NCI-H82 (cell line): ENCODE results near the gene TSFM.
"Not testable (repeated sequence)": the region's sequence is repeated elsewhere in the genome, so short reads cannot be mapped to it uniquely, and the experiment has no call there.

ENCODE experiments used
- DNase-seq: peaks from one replicate; lab custom pipeline; 2025; lab: John Stamatoyannopoulos, UW

Gene TSFM

GRCh38 chr12:57763881-57764661 is 18.5 kb upstream of the TSFM start:
- no peak for DNase-seq

- no peak for DNase-seq
These were observed 18.0 kb upstream of the TSFM start for GRCh38 chr12:57764662-57765002.

- DNase-seq, result peak; percentile 58
These were observed 17.4 kb upstream of the TSFM start for GRCh38 chr12:57765003-57765697.

DNA sequence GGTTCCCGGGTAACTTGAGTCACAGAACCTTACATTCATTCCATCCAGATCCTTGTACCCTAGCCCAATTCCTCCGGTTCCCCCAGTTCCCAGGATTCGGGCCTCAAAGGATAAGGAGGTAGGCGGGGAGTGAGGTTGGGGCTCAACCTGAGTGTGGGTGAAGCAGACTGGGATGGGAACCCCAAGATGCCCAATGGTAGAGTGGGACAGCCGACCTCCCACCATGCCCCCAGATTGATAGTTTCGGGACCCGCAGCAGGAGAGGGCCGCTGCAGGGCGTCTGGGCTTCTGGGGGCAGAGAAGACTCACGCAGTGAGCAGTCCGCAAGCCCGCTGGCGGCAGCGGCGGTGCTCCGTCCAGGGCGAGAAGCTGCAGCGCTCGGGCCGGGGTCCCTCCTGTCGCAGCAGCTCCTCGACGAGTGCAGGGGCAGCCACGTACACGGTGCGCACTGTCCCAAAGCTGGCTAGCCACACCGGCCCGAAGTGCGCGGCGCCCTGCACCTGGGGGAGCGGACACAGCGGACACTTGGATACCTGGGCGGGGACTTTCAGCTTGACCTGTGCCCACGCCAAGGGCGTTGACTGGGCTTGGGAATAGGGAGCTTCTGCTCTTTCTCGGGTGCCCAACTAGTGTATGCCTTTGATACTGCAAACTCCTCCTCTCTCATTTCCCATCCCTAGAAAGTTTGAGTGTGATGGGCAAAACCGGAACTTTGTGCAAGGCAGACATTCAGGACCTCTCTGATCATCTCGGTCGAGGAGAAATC is 16.7 kb upstream of the TSFM start:
- DNase-seq, result no peak

- DNase-seq, result peak; percentile 99
These were observed 15.9 kb upstream of the TSFM start, which contains the start of gene CYP27B1 for GRCh38 chr12:57766464-57767304. CYP27B1 (minus strand) TSS chr12:57767078; CDS start chr12:57767041, 37 bp downstream.

GRCh38 chr12:57767305-57767698 is 15.3 kb upstream of the TSFM start:
- DNase-seq, result peak; percentile 93

DNA sequence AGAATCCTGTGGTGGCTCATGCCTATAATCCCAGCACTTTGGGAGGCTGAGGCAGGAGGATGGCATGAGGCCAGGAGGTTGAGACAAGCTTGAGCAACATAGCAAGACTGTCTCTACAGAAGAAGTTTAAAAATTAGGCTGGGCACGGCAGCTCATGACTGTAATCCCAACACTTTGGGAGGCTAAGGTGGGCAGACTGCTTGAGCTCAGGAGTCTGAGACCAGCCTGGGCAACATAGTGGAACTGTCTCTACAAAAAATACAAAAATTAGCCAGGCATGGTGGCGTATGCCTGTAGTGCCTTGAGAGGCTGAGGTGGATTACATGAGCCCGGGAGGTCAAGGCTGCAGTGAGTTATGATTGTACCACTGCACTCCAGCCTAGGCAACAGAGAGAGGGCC is 14.7 kb upstream of the TSFM start:
- DNase-seq, result no peak

- DNase-seq, result no peak
These were observed 13.0 kb upstream of the TSFM start for GRCh38 chr12:57769594-57769993.

GRCh38 chr12:57770734-57771133 is 11.9 kb upstream of the TSFM start:
- no peak for DNase-seq

DNA sequence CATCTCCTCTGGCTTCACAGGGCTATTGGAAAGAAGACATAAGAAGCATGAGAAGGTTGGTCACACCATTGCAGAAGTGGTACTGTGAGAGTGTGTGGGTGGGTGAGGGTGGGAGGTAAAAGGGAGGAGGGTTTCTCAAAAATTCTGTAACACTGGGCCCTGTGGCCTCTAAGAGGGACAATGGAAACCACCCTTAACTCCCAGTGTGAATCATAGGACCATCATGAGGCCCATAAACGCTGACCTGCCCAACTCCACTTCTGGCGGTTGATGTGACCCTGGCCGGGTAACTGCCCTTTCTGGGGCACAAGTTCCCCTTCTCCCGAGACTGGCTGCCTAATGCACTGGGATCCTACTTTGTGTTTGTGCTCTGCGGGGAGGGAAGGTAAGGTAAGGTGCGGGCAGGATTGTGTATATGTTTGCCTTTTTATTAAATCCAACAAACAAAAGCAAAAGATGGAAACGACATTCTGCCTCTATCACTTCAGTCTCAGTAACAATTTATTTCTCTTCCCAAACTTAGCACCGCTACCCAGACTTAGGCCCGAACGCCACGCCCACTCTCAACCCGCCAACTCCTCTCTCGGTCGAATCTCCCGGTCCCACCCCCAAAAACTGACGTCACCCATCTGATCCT is 11.2 kb upstream of the TSFM start:
- peak; percentile 97 for DNase-seq

DNA sequence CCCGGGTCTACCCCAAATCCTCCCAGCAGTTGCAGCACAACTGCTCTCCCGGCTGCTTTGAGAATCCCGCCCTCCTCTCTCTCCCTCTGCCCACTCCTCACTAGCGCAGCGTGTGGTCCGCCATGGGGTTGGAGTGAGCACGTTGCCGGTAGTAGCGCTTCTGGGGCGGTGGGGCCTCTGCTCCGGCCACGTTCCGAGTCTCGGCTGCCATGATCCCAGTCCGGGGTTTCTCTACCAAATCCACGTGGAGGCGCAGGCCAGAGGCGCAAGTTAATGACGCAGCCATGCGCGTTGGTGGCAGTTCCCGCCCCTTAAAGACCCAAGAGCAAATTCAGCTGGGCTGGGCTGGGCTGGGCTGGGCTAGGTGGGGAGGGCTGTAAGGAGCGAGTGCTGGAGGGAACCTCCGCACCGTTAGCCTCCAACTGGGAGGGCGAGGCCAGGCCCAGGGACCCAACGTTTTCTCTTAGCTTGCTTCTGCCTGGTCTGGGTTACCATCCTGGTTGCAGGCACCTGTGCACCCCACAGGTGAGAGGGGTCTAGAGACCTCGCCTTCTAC is 10.6 kb upstream of the TSFM start, which contains the start of gene METTL1:
Gene METTL1, minus strand, starts transcription at position 233 of the 556 bp plus-strand sequence. Its CDS starts 22 bp downstream, at position 211.
- DNase-seq, result peak; percentile 99

DNA sequence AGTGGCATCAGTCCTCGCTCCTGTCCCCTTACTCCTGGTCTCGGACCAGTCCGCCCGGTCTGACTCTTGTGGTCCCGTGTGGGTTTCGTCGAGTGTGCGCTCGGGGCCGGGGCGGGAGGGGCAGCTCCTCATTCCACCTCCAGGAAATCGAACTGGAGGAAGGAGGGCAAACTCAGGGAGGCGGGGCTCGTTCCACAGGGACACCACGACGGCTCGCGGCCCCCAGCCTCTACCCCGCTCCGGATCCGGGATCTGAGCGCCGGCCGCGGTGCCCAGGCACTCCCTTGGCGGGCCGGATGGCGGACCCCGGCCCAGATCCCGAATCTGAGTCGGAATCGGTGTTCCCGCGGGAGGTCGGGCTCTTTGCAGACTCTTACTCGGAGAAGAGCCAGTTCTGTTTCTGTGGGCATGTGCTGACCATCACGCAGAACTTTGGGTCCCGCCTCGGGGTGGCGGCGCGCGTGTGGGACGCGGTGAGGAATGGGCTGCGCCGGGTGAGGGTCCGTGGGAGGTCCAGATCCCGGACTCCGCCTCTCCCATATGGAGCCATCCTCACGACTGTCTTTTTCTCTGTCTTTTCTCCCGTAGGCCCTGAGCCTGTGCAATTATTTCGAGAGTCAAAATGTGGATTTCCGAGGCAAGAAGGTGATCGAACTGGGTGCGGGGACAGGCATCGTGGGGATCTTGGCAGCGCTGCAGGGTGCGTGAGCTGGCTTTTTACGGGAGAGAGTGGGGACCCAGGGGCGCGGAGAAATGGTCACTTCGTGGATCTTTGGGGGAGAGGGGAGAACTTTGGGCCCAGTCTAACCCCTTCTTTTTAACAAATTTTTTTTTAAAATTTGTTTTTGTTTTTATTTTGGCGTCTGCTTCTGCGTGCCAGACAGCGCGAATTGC is 9.9 kb upstream of the TSFM start, which contains the start of gene EEF1AKMT3:
Gene EEF1AKMT3, plus strand, starts transcription at position 186 of the 894 bp plus-strand sequence. Its CDS starts 111 bp downstream, at position 297.
- DNase-seq, result peak; percentile 81

- not testable (repeated sequence) for DNase-seq
These were observed 8.0 kb upstream of the TSFM start for GRCh38 chr12:57774634-57775033.

GRCh38 chr12:57775044-57775443 is 7.5 kb upstream of the TSFM start:
- DNase-seq, result no peak

DNA sequence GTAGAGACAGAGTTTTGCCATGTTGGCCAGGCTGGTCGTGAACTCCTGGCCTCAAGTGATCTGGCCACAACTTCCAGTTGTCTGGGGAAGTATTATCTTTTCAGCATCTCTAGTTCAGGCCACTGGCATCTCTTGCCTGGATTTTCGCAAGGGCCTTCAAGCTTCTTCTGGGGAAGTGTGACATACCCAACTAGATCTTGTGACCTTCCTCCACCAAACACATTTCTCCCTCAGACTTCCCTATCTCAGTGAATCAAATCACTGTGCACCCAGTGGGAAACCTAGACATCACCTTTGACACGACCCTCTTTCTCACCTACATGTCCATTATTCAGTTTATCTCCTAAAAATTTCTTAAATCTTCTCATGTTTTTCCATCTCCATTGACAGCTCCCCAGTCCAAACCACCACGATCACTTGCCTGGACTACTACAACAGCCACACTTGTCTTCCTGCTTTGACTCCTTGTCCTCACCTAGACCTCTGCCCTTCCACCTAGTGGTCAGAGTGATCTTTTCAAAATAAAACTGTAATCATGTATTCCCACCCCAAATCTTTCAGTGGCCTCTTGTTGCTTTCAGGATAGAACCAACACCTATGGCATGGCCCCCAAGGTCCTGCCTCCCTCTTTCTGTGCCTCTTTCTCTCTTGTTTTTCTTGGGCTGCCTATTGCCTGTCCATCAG is 6.9 kb upstream of the TSFM start:
- DNase-seq, result no peak

DNA sequence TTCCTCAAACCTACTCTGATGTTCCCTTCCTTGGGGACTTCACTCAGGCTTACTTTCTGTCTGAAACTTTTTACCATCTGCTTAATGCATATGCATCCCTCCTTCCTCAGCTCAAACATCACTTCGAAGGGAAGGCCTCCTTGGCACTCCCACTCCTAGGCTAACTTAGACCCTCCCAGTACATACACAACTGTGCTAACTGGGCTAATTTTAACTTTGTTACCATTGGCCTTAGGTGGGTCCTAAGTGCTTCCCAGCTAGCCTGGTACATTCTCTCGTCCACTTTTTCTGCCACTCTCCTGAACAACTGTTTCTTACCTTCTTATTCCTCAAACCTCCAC is 6.4 kb upstream of the TSFM start:
- no peak for DNase-seq

DNA sequence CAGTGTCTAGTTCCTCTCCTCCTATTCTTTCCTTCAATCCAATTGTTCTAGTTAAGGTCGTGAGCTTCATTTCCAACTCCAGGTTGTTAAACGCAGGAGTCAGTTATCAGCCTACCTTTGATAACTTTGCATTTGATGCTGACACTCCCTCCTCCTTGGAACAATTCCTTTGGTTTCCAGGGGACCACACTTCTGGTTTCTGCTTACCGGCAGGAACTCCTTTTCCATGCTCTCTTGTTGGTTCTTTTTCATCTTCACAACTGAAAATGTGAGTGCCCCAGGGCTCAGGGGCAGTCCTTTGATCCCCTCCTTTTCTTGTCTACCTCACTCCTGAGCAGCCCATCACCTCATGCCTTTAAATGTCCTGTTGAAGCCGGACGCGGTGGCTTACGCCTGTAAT is 5.2 kb upstream of the TSFM start:
- DNase-seq, result no peak

GRCh38 chr12:57777911-57778310 is 4.7 kb upstream of the TSFM start:
- DNase-seq, result no peak

- DNase-seq, result no peak
These were observed 2.9 kb upstream of the TSFM start for GRCh38 chr12:57779736-57780135.
